Fibroblast of skin of right biceps (primary cell): ENCODE results near the gene G6PC3.
"Not testable (repeated sequence)": the region's sequence is repeated elsewhere in the genome, so short reads cannot be mapped to it uniquely, and the experiment has no call there.

ENCODE experiments used
- DNase-seq: peaks from one replicate; pipeline ENCODE4 v3.0.0-alpha.2; 2013

Gene G6PC3

DNA sequence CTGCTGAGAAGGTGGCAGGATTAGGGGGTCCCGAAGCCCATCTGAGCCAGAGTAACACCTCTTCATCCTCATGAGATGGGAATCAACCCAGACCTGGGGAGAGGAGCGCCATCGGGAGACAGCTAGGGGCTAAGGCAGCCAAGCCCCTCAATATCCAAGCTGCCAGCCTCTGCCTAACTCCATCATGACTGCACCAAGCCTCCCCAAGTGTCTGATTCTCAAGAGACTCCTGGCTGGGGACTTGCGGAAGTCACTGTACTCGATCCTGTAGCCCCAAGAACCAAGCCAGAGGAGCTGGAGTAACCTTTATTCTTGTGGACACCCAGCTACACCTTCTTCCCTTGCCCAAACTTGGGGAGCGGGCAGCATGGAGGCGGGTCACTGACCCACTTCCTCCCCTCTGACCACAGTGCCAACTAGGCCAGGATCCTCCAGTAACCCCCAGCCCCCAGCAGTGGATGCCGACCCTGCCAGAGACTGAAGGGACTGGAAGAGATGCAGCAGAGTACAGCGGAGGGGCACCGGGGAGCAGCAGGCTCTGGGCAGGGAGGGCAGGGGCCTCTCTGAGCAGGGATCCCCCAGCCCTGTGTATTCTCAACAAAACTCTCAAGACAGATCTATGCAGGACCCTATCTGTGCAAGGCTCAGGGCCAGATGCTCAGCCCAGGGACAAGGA lies 39.6 kb downstream of the G6PC3 start:
- no peak for DNase-seq

DNA sequence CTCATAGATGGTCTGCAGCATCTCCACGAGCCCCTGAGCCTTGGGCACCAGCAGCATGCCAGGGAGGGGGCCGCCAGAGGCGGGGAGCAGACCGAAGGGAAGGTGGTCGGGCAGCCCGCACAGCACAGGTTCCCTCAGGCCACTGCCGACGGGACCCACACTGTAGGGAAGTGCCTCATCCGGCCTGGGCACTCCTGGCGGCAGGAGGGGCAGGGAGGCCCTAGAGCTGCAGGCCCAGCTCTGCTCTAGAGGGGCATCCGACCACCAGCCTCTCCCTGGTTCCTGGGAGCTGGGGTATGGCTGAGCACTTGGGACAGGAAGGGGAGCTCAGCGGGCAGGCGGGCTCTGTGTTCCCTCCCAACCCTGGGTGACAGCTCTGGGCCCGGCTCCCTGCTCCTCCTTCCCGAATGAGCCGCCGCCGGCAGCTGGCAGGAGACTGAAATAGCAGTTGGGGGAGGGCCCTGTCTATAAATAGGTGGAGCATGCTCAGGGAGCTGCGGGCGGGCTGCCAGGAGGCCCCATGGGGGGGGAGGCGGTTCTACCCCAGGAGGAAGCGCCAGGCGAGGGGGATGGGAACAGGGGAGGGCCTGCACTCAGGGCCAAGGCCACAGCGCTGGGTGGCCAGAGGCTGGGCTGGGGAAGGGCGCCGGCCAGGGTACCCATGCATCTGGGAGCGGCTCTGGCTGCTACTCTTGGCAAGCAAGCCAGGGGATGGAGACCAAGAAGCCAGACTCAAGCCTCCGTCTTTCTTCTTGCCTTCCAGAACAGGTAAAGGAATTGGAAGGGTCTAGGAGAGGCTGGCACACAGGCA lies 40.5 kb downstream of the G6PC3 start:
- peak; percentile 95 for DNase-seq

DNA sequence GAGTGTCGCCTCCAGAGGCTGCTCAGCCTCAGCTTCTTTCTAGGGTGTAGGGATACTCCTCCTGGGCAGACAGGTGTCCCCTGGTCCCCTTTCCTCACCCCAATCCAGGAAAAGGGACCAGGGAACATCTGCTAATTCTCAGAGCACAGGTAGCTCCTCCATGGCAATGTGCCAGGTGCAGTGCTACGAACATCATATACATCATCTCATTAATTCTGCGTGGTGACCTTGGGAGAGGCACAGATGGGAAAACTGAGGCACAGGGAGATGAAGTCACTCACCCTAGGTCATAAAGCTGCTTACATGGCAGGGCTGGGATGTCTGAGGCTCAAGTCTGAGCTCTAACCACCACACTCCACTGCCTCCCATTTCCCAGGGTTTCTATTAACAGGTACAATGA lies 41.2 kb downstream of the G6PC3 start:
- DNase-seq = no peak

DNA sequence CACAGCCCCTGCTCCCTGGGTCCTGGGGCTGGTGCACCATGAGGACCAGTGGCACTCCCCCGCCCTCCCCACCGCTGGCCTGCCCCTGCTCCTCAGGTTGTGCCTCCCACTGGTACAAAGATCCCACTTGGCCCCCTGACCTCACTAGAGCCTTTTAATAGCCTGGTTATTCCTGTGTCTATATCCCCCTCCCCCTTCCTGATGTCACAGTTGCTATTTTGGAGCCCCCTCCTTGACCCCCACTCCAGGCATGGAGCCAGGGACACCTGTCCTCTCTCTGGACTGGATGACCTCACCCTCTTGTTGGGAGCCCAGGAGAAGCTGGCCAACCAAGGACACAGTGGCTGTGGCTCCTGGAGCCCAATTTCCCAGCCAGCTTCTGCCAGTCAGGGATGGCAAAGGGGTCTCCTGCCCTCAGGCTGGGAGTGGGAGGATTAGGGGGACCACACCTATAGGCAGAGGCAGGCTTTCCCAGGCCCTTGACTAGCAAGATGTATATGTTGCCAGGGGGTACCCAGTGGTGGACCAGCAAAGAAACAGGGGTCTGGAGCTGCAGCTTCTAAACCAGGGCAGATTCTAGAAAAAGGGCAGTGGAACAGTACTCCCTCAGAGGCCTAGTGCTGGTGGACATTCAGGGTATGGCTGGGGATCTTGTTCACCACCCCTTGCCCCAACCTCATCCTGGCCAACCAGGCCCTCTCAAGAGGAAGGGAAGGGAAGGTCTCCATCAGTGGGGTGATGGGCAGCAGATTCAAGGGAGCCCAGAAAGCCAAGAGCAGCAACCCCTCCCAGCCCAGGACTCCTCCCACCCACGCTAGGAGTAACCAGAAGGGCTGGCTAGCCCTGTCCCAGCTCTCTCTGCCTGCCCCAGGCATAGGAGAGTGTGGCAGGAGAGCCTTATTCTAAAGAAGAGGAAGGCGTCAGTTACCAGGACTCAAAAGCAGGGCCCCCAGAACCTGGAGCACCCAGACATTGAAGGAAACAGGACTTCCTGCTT lies 42.0 kb downstream of the G6PC3 start:
- no peak for DNase-seq

DNA sequence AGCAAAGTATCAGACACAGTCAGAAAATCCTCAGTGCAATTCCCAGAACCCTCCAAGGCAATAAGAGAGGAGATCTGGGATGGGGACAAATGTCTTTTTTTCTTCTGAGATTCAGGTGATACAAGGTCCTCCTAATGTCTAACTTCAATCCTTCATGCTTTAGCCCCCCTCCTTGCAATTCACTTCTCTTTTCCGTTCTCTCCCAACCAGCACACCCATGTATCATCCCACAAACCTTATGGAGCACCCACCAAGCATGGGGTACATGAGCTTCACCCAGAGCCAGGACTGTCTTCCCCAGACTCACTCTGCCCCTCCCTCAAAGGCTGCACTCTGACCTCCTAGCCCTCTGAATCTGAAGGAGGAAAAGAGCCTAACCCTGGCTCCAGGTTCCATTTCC lies 42.8 kb downstream of the G6PC3 start:
- DNase-seq = no peak

DNA sequence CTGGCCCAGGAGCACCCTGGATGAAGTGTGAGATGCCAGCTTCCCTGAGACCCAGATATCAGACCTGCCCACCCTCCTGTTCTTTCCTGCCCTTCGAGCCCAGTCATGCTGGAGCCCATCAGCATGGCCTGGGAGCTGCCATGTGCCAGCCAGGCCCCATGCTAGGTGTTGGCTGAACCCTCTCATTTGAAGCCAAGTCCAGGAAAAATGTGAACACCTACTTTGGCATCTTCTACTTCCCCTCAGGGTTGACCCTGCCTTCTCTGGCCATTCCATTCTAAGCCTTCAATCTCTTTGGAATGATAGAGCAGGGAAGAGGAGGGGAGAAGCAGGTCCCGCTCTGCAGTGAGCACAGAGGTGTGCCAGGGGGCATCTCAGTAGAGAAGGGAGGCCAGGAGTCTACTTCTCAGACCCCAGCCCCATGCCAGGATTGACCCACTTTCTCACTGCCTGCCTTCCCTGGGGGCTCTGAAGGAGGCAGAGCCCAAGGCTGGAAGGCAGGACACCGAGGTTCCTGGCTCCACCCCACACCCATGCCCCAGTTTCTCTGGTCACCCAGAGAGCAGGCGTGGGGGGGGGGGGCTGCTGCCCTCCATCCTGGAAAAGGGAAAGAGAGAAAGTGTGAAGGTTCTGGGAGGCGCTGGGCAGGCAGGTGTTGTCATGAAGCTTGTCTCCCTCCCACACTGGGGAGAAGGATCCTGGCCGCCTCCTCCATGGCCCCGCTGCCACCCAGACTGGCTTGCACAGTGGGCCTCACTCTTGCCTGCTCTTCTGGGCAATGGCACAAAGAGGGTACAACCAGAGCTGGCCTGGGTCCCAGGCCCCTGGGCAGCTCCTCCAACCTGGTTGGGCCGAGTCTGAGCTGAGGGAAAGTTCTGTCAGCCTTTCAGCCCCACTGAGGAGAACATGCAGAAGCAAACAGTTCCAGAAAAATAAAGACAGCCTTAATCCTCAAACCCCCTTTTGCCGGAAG lies 43.6 kb downstream of the G6PC3 start:
- no peak for DNase-seq

DNA sequence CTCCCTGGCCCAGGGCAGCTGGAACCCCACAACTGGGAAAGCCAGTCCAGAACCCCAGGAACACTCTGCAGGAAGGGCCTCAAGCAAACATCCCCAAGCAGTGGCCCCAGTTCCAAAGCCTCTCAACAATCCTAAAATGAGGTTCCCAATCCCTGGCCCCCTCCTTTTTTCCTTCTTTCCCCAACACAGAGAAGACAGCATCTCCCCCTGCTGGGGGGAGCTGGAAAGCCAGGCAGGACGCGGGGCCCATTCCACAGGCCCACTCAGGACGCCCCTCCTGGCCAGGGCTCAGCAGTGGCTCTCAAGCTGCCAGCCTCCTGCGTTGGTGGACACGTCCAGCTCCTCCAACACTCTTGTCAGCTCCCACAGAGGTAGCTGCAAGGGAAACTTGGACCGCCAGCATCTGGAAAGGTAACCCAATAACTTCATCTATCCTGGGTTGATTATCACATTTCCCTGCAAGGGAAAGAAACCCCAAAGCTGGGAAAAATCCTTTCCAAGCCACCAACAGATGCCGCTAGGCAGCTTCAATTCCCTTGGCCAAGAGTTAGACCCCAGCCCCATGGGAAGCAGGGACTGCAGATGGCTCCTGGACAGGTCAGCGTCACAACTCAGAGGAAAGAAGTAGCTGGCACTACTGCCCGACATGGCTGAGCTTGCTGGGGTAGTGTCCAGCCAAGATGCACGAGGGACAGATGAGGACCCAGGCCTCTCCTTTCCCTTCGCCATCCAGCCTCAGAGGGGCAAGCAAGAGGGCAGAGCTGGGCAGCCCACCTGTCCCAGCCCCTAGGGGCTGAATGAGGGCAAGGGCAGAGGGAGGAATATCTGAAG lies 45.3 kb downstream of the G6PC3 start:
- peak; percentile 44 for DNase-seq

DNA sequence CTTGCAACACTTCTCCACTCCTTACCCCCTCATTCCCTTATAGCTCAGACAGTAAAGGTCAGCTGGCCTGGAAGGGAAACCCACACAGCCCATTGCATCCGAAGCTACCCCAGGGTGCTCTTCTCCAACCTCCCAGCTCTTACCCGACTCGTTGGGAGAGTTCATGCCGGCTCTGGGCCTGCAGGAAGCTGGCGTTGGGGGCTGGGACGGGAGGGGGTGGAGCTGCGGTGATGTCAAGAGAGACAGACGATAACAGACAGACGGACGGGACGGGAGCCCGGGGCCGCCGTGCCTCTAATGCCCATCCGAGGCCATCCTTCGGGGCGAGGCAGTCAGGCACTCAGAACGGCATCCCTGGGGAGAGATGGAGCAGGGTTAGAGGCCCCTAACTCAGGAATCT lies 46.8 kb downstream of the G6PC3 start:
- DNase-seq = no peak

DNA sequence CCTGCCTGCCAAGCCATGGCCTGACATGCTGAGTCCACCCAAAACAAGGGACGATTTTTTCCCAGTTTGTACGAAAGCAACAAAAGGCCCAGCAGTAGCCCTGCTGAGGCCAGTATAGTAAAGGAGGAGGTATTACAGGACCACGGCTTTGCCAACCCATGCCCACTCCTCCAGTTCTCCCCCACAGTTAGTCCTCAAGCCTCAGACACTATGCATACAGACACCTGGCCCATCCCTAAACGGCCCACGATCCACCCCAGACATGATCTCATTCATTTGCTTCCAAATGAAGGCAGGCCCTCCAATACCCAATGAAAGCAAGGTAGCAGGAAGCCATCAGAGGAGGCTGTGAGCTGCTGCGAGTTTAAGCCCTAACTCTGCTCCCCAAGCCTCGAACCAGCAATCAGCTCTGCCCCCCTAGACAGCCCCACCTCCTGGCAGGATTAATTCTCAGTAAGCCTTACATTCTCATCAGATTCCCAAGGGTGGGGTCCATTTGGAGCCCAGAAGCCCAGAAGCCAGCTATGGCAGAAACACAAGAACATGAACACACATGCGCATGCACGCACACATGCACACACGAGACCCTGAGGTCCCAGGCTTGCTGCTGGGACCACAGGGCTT lies 48.0 kb downstream of the G6PC3 start:
- no peak for DNase-seq

DNA sequence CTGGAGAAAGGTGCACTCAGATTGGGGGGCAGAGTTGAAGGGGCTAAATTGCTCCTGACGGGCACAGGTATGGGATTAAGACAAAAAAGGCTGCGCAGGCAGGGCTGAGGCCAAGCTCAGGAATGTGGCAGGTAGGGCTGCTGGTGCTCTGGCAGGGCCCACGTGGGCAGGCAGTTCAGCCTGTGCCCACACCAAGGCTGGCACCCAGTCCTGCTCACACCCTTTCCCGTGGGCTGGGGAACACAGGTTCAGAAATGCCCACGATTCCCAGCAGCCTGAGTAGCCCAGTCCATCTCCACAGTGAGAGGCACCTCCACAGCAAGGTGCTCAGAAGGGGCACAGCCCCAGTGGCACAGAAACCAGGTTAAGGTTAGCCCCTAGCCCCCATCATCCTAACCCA lies 48.5 kb downstream of the G6PC3 start:
- no peak for DNase-seq

DNA sequence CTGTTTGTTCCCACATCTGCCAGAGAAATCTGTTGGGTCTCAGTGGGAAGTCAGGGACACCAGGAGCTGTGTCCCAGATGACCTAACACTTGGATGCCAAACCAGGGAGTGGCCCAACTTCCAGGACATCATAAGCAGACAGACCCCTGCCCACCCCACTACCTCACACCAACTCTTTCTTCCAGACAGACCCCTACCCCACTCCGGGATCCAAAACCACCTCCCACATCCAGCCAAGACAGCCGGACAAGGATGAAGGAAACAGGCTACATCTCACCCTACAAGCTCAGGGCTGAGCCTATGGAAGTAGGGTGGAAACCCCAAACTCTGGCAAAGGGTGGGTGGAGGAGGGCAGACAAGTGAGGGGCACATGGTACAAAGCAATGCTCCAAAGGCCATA lies 49.3 kb downstream of the G6PC3 start:
- no peak for DNase-seq

DNA sequence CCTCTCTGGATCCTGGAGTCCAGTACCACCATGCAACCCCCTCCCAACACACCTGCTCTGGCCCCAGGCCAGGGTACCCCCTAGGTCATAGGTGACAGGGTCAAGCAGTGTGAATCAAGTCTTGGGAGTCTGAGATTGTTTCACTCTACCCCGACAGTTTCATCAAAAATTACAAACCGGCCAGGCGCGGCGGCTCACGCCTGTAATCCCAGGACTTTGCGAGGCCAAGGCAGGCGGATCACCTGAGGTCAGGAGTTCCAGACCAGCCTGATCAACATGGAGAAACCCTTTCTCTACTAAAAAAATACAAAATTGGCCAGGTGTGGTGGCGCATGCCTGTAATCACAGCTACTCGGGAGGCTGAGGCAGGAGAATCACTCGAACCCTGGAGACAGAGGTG lies 49.7 kb downstream of the G6PC3 start:
- DNase-seq = not testable (repeated sequence)

DNA sequence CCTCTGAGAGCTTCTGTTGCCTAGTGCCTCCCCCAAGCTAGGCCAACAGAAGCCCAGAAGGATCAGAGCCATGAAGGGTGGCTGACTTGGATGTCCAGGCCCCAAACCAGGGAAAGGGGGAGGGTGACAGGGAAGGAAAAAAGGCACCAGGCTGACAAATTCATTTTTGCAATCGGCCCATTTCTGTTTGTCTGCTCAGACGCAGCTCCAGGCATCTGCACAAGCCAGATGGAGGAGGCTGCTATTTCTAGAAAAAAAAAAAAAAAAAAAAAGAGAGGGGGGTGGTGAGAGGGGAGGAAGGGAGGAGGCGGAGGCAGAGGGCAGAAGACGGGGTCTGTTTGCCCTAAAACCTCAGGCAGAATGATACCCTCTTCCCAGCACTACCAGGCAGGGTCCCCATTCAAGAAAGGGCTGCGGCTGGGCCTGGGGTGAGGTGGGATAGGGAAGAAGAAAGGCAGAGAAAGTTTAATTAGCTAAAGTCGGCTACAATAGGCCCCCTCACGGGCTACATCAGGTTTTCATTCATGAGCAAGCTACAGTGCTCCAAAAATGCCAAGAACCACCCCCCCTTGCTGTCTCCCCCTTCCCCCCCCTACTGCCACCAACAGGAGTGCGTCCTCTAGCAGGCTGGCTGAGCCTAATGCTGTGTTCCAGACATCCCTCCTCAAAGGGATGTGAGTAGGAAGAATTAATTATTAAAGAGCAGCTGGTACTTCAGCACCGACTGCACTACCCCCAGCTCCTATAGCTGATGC lies 50.5 kb downstream of the G6PC3 start:
- peak; percentile 22 for DNase-seq

DNA sequence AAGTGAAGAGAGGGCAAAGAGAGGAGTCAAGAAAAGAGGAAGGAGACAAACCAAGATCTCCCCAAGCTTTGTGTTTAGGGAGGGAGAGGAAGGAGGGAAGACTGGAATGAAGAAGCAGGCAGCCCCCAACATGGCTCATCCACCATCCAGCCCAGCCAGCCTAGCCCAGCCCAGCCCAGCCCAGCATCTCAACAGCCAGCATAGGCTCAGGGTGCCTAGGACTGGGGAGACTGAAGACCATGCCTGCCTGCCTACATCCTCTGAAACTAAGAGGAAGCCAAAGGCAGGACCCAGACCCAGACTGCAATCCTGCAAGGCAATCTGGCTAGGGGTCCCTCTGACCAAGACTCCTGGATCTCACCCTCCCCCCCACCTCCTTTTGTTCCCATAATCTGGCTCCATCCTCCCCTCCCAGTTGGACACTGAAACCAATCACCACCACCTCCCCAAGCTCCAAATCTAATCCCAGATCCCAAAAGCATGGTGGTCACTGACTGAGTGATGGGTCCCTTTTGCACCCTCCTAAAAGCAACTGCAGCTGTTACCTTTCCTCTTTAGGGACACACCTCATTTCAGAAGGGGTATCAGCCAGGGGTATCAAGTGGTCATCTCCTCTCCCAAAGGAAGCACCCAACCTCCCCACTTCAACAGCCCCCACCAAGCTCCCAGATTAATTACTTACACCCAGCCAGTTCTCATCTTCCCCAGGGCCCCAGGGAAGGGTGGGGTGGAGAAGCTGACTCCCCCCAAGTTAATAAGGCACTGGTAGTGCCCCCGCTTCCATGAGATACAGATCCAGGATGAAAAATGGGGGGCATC lies 51.7 kb downstream of the G6PC3 start:
- no peak for DNase-seq

DNA sequence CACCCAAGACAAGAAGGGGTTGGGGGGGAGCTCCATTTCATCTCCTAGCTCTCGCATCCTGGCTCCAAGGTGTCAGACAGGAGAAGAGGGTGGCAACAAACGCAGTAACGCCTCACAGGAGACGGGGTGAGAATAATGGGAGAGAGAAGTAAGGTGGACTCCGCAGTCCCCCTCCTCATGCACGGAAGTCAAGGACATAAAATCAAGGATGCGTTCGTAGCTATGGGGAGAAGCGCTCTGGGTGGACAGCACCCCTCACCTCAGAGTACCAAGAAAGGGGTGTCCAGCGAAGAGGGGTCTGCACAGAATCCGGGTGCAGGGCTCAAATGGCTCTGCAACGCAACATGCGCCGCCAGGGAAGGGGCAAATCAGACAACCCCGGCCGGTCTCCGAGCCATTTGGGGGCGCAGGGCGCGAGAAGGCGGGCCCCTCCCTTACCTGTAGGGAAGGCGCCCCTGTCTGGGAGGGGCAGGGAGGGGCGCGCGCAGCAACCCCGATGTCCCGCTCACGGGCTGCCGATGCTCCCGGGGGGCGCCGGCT lies 52.4 kb downstream of the G6PC3 start:
- DNase-seq = no peak

DNA sequence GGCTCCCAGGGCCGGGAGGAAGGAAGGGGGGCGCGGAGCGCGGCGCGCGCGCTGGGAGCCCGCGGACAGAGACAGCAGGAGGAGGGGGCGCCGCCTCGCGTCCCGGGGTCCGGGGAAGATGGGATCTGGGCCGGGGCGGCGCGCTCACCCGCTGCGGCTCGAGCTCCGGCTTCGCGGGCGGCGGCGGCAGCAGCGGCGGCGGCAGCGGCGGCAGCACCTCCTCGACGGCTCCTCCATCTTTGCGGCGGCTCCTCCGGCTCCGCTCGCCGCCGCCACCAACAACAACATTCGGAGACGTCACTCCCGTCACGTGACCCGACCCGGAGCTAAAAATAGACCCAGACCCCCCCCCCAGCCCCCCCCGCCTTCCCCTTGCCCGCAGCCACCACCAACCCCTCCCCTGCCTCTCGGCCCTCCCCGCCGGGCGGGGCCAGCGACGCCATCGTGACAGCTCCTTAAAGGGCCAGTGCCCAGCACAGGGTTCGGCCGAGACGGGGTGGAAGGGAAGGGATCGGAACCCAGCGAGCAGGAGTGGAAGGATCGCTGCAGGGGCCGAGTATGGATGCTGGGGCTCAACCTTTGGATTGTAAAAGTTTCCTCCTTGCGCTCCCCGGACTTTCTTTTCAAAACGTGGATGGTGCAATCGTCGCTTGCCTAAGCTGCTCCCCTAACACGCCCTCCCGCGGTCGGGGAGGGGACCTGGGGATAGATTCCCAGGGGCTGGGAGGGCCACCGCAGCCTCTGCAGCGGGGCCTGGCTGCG lies 53.0 kb downstream of the G6PC3 start, which contains the start of gene HDAC5:
Gene HDAC5, minus strand, starts transcription at position 286 of the 762 bp plus-strand sequence. CDS start 6,126 bp downstream, outside the sequence.
- peak; percentile 96 for DNase-seq

DNA sequence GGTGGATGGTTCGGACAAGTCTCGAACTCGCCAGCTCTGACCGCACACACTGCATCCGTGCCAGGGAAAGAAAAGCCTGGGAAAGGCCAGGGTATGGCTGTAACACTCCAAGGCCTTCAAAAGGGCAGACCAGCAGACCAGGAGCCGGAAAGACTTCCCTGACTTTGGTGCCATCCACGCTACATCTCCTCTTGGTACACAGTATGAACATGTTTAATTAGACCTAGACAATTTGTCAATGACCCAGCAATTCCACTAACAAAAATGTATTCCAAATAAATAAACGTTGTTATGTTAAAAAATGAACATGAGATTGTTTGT lies 53.5 kb downstream of the G6PC3 start:
- no peak for DNase-seq
